Adrenal gland (tissue), 12 donors: ENCODE measurements around the gene NCKAP5. TPM values are rescaled to one million over a fixed set of nuclear protein-coding genes. Genes with fewer than 3 reads are reported as not detected.

ENCODE experiments used
- DNase-seq, 7 donors: peaks; one replicate each; pipeline ENCODE4 v3.0.0-alpha.2; 2019 to 2020
- H3K27ac ChIP-seq, 5 donors: fragments of 200-600 bp; sonication (generic) in 4 of 5; 1 replicate in 3 of 5; 2 replicates in 2 of 5; pipeline versions ENCODE4 v1.5.1 to v1.8.0; 2016 to 2020; ENCODE audit warnings: mild to moderate bottlenecking in 1 of 5
- H3K27me3 ChIP-seq: fragments of 200-600 bp; 2 replicates; pipeline ENCODE4 v1.8.0; 2021
- H3K36me3 ChIP-seq, 2 donors: fragments of 200-600 bp; replicated peaks in 1 of 2; 1 replicate in 1 of 2; 2 replicates in 1 of 2; pipeline versions ENCODE4 v1.5.1 to v1.8.0; 2018 to 2022
- H3K4me1 ChIP-seq, 2 donors: fragments of 200-600 bp; replicated peaks in 1 of 2; 1 replicate in 1 of 2; 2 replicates in 1 of 2; pipeline versions ENCODE4 v1.5.1 to v1.8.0; 2018 to 2021
- H3K4me3 ChIP-seq, 4 donors: fragments of 200-600 bp; sonication (generic) in 3 of 4; one replicate each; pipeline ENCODE4 v1.5.1; 2016 to 2018
- H3K9me3 ChIP-seq, 3 donors: fragments of 200-600 bp; sonication (generic) in 1 of 3; replicated peaks in 1 of 3; 1 replicate in 2 of 3; 2 replicates in 1 of 3; pipeline versions ENCODE4 v1.5.1 to v1.8.0; 2016 to 2021
- POLR2A ChIP-seq, 2 donors: fragments of 450-650 bp; IDR thresholded peaks; one replicate each; pipeline ENCODE4 v1.6.1; 2017; ENCODE audit warnings: antibody characterized with exemption in 2 of 2, mild to moderate bottlenecking in 2 of 2, moderate library complexity in 1 of 2
- whole genome bisulfite sequencing, 4 donors: extraction: QIAGEN DNeasy Blood & Tissue Kit in 2 of 4; methylation state at CpG; one replicate each; pipeline versions ENCODE4 v1.1.5 to v1.1.7; 2013 to 2017; 5-methylcytosine and 5-hydroxymethylcytosine counted together
- intact Hi-C, 2 donors: fragments of 100-400 bp; cut with DNase I; formaldehyde crosslinking; loops; one replicate each; pipeline versions ENCODE4 v1.14.1 to v1.15.0; 2022 to 2023
- polyA plus RNA-seq, 3 donors: library from polyadenylated mRNA; stranded (reverse); fragments of 200-250 nt in 2 of 3; fragments of 350-450 nt in 1 of 3; fragmentation: Illumina TruSeq in 1 of 3; extraction: RNeasy Lipid Tissue Mini Kit (QIAGEN cat#74804) in 1 of 3; gene quantifications; one replicate each; pipeline ENCODE4 v1.2.3, GENCODE V29; 2013 to 2014
- total RNA-seq, 9 donors: library from RNA; depleted of rRNA in 4 of 9; stranded (reverse); fragments of >200 nt in 4 of 9; fragments of 120-200 nt in 1 of 9; fragmentation: NEBNext Ultra II Directional in 1 of 9; extraction: Animal tissue kit (Norgen Biotek cat#: 25700) in 1 of 9; gene quantifications; one replicate each; pipeline versions ENCODE4 v1.1.0 to v1.2.4, GENCODE V29; 2013 to 2023
- TF ChIP-seq, protein P1 (sequence below), 6 experiments: fragments of 450-650 bp in 4 of 6; fragments of 200-600 bp in 2 of 6; sonication (generic) in 1 of 6; IDR thresholded peaks; 1 replicate in 5 of 6; 2 replicates in 1 of 6; pipeline versions ENCODE4 v1.5.1 to v1.8.0; 2016 to 2021; ENCODE audit warnings: antibody characterized with exemption in 6 of 6, mild to moderate bottlenecking in 2 of 6, moderate library complexity in 1 of 6
- donor health status: healthy with polysubstance abuse.
- donor health status: Bipolar disorder and iron deficiency.
- donor health status: DM: yes; HTN: yes; CAD: no.
- donor health status: DM: no; HTN: no; CAD: no.
- donor health status: DM: no; HTN: no; CAD: no.
- donor health status: DM: yes; HTN: yes; CAD: no.

The NCKAP5 gene
- total and polyA plus RNA-seq, 12 donors, result 0.06 to 3.1 (median 1.1) TPM

DNA sequence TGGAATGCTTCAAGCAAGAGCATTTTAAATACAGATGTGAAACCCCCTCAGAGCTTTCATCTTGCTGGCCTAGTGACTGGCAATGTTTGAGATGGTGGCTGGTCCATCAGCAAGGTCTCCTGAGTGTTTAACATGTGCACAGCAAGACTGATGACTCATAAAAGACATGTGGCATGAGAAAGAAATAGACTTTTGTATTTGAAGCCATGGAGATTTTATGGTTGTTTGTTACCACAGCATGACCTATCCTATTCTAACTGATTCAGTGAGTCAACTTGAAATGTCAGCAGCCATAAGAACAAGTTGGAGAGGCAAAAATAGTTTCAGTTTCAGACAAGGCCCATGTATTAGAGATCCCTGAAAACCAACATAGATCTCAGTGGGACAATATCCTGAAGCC lies 743.5 kb downstream of the NCKAP5 start:
- Histone ChIP-seq H3K36me3 (no peaks in the 10 kb centered on the region), H3K9me3 (no peaks in the 10 kb centered on the region), H3K27ac (no peak overlapping the region), H3K4me1 (no peaks in the 10 kb centered on the region), H3K27me3 (no peaks in the 10 kb centered on the region), H3K4me3 (no peak overlapping the region)
- TF ChIP-seq, protein P1, sequence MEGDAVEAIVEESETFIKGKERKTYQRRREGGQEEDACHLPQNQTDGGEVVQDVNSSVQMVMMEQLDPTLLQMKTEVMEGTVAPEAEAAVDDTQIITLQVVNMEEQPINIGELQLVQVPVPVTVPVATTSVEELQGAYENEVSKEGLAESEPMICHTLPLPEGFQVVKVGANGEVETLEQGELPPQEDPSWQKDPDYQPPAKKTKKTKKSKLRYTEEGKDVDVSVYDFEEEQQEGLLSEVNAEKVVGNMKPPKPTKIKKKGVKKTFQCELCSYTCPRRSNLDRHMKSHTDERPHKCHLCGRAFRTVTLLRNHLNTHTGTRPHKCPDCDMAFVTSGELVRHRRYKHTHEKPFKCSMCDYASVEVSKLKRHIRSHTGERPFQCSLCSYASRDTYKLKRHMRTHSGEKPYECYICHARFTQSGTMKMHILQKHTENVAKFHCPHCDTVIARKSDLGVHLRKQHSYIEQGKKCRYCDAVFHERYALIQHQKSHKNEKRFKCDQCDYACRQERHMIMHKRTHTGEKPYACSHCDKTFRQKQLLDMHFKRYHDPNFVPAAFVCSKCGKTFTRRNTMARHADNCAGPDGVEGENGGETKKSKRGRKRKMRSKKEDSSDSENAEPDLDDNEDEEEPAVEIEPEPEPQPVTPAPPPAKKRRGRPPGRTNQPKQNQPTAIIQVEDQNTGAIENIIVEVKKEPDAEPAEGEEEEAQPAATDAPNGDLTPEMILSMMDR (IDR thresholded peaks at IDR 0.05), result no peak
- TF ChIP-seq POLR2A (IDR thresholded peaks at IDR 0.05), result no peak
- intact Hi-C loops, result no loop called here
- DNase-seq, result no peak

DNA sequence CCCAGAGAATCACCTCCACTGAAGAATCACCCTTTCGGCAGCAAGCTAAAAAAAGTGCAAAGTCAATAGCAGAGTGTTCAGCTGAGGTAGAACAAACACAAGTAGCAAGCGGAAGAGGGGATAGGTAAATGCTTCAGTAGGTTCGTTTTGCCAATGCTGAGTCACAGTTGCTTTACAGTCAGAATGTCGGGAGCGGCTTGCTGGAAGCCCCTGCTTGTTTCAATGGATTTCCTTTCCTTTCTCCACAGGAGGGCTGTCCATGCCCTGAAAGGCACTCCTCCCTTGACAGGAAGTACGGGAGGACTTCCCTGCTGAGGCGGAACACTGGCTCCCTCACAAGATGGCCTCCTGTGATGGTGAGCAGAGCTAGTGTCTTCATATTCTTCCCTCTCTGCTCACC lies 752.0 kb downstream of the NCKAP5 start:
- WGBS, 4 donors, result 84 to 90% (median 86%) methylated on average over 7 of the region's 7 CpGs
- no peak for DNase-seq

DNA sequence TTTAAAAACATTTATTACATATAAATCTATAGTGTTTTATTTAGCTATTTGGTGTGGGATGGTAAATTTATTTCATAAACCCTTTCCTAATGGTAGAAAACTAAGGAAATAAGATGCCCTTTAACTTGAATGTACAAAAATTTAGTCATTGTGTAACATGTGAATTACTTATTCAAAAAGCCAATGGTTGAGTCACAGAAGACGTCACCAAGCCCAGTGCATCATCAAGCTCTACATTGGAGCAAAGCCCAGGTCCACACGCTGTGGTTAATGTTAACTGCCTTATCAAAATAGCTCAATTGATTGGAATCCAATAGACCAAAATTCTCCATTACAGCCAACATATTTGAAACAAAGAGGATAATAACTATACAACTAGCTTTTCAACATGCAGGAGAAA lies 752.7 kb downstream of the NCKAP5 start:
- DNase-seq, result no peak
- Histone ChIP-seq H3K27ac (no peak overlapping the region), H3K4me3 (no peak overlapping the region), H3K9me3 (no peaks in the 10 kb centered on the region), H3K27me3 (no peaks in the 10 kb centered on the region), H3K4me1 (no peaks in the 10 kb centered on the region), H3K36me3 (no peaks in the 10 kb centered on the region)
- TF ChIP-seq, protein P1 (IDR thresholded peaks at IDR 0.05), result no peak
- TF ChIP-seq POLR2A (IDR thresholded peaks at IDR 0.05), result no peak
- WGBS, 4 donors, result 73 to 83% (median 78%) methylated on average over 2 of the region's 2 CpGs
- intact Hi-C loops, result no loop called here

More for the DNA sequence above, 752.0 kb downstream of the NCKAP5 start:
- TF ChIP-seq POLR2A (IDR thresholded peaks at IDR 0.05), result no peak
- TF ChIP-seq, protein P1 (IDR thresholded peaks at IDR 0.05), result no peak
- H3K27me3 ChIP-seq, result no peaks in the 10 kb centered on the region
- no peaks in the 10 kb centered on the region for H3K9me3 ChIP-seq
- H3K4me3 ChIP-seq, result no peak overlapping the region
- no peaks in the 10 kb centered on the region for H3K36me3 ChIP-seq
- no peaks in the 10 kb centered on the region for H3K4me1 ChIP-seq
- H3K27ac ChIP-seq, result no peak overlapping the region
- intact Hi-C loops, result no loop called here

DNA sequence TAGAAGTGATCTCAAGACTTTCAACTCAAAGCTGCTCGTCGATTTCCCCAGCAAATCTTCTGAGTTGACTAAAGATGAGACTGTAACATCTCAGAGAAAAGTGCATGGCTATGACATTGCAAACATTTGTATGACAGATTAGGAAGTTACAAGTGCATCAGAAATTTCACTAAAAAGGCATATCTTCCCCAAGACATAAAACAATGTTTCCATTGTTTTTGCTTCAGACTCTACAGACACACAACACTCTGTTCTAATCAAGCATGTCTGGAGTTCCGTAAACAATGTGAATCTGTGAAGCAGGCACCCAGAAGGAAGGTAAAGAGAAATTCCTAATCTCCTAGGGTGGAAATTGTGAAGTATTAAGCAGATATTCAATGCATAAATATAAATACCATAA lies 753.6 kb downstream of the NCKAP5 start:
- Histone ChIP-seq H3K9me3 (no peaks in the 10 kb centered on the region), H3K27me3 (no peaks in the 10 kb centered on the region), H3K4me3 (no peak overlapping the region), H3K36me3 (no peaks in the 10 kb centered on the region), H3K4me1 (no peaks in the 10 kb centered on the region), H3K27ac (no peak overlapping the region)
- WGBS, 4 donors, result 70 to 81% (median 74%) methylated on average over 3 of the region's 3 CpGs
- intact Hi-C loops, result no loop called here
- TF ChIP-seq, protein P1 (IDR thresholded peaks at IDR 0.05), result no peak
- no peak for TF ChIP-seq POLR2A (IDR thresholded peaks at IDR 0.05)
- DNase-seq, result no peak
